Measurements from ENCODE around the gene AGR2. TPM values are rescaled to one million over a fixed set of nuclear protein-coding genes. Genes with fewer than 3 reads are reported as not detected.

The AGR2 gene
- total RNA-seq, 1 experiment from 2014 or later, result 76.1 TPM

DNA sequence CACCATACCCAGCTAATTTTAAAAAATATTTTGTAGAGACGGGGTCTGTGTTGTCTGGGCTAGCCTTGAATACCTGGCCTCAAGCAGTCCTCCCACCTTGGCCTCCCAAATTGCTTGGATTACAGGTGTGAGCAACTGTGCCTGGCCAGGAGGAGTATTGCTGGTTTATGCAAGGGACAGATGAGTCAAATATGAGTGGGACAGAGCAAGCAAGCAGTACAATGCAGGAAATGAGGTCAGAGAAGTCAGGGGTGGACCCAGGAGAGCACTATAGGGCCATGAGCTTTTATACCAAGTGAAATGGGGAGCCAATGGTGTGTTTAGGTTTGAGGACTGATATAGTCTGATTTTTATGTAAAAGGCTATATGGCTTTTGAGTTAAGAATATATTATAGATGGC lies 45.0 kb downstream of the AGR2 start:
- H3K36me3 ChIP-seq (ENCODE audit: low read depth), result peaks cover 4% of the 10 kb centered on the region; the same call in 1 of the 2 replicates
- intact Hi-C loops (cut with micrococcal nuclease; ENCODE audit: unreplicated experiment), result no loop called here
- no peak overlapping the region for H3K27ac ChIP-seq
- no peaks in the 10 kb centered on the region for H3K27me3 ChIP-seq (ENCODE audit: insufficient read depth, low read depth)
- no peak overlapping the region for H3K4me3 ChIP-seq
- H2AFZ ChIP-seq, result no peak overlapping the region
- POLR2A ChIA-PET (ENCODE audit: unreplicated experiment), result no interaction called here
- H3F3A ChIP-seq (ENCODE audit: insufficient read depth, low read depth), result peaks cover 4% of the 10 kb centered on the region; the same call in 1 of the 2 replicates
- H3K4me2 ChIP-seq, result no peak overlapping the region
- no peaks in the 10 kb centered on the region for H3K9me2 ChIP-seq (ENCODE audit: insufficient read depth)
- no TSS peak for BruUV-seq (replicated peaks)
- no peaks in the 10 kb centered on the region for H4K20me1 ChIP-seq (ENCODE audit: insufficient read depth)
- peaks cover 22% of the 10 kb centered on the region for H3K4me1 ChIP-seq (replicated peaks; ENCODE audit: insufficient read depth)
- H3K79me2 ChIP-seq (ENCODE audit: low read depth), result peaks cover 72% of the 10 kb centered on the region
- CTCF ChIA-PET, result no interaction called here
- no peak for DNase-seq
- TF ChIP-seq, protein P1, sequence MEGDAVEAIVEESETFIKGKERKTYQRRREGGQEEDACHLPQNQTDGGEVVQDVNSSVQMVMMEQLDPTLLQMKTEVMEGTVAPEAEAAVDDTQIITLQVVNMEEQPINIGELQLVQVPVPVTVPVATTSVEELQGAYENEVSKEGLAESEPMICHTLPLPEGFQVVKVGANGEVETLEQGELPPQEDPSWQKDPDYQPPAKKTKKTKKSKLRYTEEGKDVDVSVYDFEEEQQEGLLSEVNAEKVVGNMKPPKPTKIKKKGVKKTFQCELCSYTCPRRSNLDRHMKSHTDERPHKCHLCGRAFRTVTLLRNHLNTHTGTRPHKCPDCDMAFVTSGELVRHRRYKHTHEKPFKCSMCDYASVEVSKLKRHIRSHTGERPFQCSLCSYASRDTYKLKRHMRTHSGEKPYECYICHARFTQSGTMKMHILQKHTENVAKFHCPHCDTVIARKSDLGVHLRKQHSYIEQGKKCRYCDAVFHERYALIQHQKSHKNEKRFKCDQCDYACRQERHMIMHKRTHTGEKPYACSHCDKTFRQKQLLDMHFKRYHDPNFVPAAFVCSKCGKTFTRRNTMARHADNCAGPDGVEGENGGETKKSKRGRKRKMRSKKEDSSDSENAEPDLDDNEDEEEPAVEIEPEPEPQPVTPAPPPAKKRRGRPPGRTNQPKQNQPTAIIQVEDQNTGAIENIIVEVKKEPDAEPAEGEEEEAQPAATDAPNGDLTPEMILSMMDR (conservative IDR thresholded peaks at IDR 0.05), result no peak
- no peak for TF ChIP-seq EZH2 (IDR thresholded peaks at IDR 0.05; ENCODE audit: low read depth)
- H3K9me3 ChIP-seq (ENCODE audit: insufficient read depth, low read depth), result no peaks in the 10 kb centered on the region

DNA sequence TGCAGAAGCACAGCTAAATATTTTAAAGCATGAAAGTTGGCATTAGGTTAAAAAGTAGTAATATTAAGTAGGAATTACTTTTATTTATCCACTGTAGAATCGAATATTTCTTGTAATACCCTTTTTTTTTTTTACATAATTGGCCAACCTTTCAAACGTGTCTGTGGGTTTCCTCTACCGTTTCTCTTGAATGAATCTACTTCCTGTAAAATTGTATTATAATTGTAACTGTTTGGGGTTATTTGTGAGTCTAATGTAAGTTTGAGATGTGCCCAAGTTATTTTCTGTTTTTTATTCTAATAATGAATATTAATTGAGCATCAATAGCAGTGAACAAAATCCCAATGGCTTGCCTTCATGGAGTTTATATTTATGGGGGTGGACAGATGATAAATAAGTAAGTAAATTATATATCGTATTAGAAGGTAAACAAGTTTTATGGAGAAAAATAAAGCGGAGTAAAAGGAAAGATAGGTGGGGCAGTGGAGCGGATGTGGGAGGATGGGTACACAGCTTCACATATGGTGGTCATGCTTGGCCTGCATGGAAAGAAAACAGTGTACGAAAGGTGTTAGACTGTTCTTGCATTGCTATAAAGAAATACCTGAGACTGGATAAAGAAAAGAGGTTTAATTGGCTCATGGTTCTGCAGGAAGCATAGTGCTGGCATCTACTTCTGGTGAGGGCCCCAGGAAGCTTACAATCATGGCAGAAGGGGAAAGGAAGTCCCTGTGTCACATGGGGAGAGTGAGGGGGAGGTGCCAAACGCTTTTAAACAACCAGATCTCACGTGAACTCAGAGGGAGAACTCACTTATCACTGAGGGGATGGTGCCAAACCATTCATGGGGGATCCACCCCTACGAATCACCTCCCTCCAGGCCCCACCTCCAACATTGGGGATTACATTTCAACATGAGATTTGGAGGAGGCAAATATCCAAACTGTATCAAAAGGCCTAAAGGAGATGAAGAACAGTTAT lies 45.9 kb downstream of the AGR2 start:
- no peak overlapping the region for H2AFZ ChIP-seq
- no peaks in the 10 kb centered on the region for H4K20me1 ChIP-seq (ENCODE audit: insufficient read depth)
- peaks cover 4% of the 10 kb centered on the region; the same call in 1 of the 2 replicates for H3K36me3 ChIP-seq (ENCODE audit: low read depth)
- no peak for TF ChIP-seq EZH2 (IDR thresholded peaks at IDR 0.05; ENCODE audit: low read depth)
- TF ChIP-seq, protein P1 (conservative IDR thresholded peaks at IDR 0.05), result no peak
- H3K79me2 ChIP-seq (ENCODE audit: low read depth), result peaks cover 67% of the 10 kb centered on the region
- no peaks in the 10 kb centered on the region for H3K9me3 ChIP-seq (ENCODE audit: insufficient read depth, low read depth)
- peaks cover 22% of the 10 kb centered on the region for H3K4me1 ChIP-seq (replicated peaks; ENCODE audit: insufficient read depth)
- H3K9me2 ChIP-seq (ENCODE audit: insufficient read depth), result no peaks in the 10 kb centered on the region
- ChIA-PET POLR2A (ENCODE audit: unreplicated experiment) (no interaction called here), CTCF (no interaction called here)
- peaks cover 9% of the 10 kb centered on the region; the same call in 1 of the 2 replicates for H3F3A ChIP-seq (ENCODE audit: insufficient read depth, low read depth)
- H3K27me3 ChIP-seq (ENCODE audit: insufficient read depth, low read depth), result no peaks in the 10 kb centered on the region
- H3K27ac ChIP-seq, result no peak overlapping the region
- H3K4me3 ChIP-seq, result no peak overlapping the region
- H3K4me2 ChIP-seq, result no peak overlapping the region
- BruUV-seq (replicated peaks), result no TSS peak
- no peak for DNase-seq
- intact Hi-C loops (cut with micrococcal nuclease; ENCODE audit: unreplicated experiment), result no loop called here

DNA sequence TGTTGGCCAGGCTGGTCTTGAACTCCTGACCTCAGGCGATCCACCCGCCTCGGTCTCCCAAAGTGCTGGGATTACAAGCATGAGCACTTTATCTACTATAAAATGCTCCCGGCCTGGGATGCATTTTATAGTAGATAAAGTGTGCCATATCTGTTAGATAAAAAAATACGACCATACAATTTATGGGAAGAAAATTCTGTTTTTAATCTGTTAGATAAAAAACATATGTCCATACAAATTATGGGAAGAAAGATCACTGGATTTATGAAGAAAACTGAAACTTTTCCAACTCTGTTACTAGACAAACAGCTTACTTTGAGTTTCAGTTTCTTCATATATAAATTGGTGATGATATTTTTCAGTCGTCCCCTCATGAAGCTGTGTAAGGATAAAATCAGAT lies 46.8 kb downstream of the AGR2 start:
- no peak for DNase-seq
- Histone ChIP-seq H3K27ac (no peak overlapping the region), H4K20me1 (ENCODE audit: insufficient read depth) (no peaks in the 10 kb centered on the region), H3K27me3 (ENCODE audit: insufficient read depth, low read depth) (no peaks in the 10 kb centered on the region), H3K4me2 (no peak overlapping the region), H3K9me2 (ENCODE audit: insufficient read depth) (no peaks in the 10 kb centered on the region), H3F3A (ENCODE audit: insufficient read depth, low read depth) (peaks cover 11% of the 10 kb centered on the region), H3K4me1 (replicated peaks; ENCODE audit: insufficient read depth) (peaks cover 24% of the 10 kb centered on the region), H3K79me2 (ENCODE audit: low read depth) (peaks cover 62% of the 10 kb centered on the region), H3K4me3 (no peak overlapping the region), H3K36me3 (ENCODE audit: low read depth) (peaks cover 4% of the 10 kb centered on the region; the same call in 1 of the 2 replicates), H3K9me3 (ENCODE audit: insufficient read depth, low read depth) (no peaks in the 10 kb centered on the region), H2AFZ (no peak overlapping the region)
- ChIA-PET CTCF (no interaction called here), POLR2A (ENCODE audit: unreplicated experiment) (no interaction called here)
- BruUV-seq (replicated peaks), result no TSS peak
- intact Hi-C loops (cut with micrococcal nuclease; ENCODE audit: unreplicated experiment), result no loop called here
- TF ChIP-seq EZH2 (IDR thresholded peaks at IDR 0.05; ENCODE audit: low read depth), result no peak
- TF ChIP-seq, protein P1 (conservative IDR thresholded peaks at IDR 0.05), result no peak

All from PC-9 (cell line).